Measurements from ENCODE around the gene GHITM. TPM values are rescaled to one million over a fixed set of nuclear protein-coding genes. Genes with fewer than 3 reads are reported as not detected.

GHITM gene
- polyA plus RNA-seq, 3 donors = 91.4 to 363 (median 312) TPM

- no peaks in the 10 kb centered on the region for H3K36me3 Mint-ChIP-seq
- no peak for TF ChIP-seq CTCF (IDR thresholded peaks at IDR 0.05)
Measured at GRCh38 chr10:84181631-84182030, 42.3 kb downstream of the GHITM start.

GRCh38 chr10:84184517-84184916 is 45.2 kb downstream of the GHITM start:
- Mint-ChIP-seq H3K36me3 (no peaks in the 10 kb centered on the region), H3K4me3 (no peak overlapping the region), H3K9me3 (peaks cover 0 to 9% (median 3%) of the 10 kb centered on the region in 7 donors), H3K27me3 (ENCODE audit: low read depth in 3 of 3) (peaks cover 0 to 2% (median 2%) of the 10 kb centered on the region in 3 donors), H3K4me1 (no peaks in the 10 kb centered on the region), H3K27ac (peak overlapping the region in 1 of 7 donors; percentile 3)
- Histone ChIP-seq H3K9ac (ENCODE audit: insufficient read depth, low read length, poor library complexity, severe bottlenecking) (no peak overlapping the region), H3K9me3 (replicated peaks in 1 of 2; ENCODE audit: control insufficient read depth in 1 of 2, insufficient read depth in 1 of 2, low read length in 2 of 2) (no peaks in the 10 kb centered on the region), H3K4me3 (replicated peaks in 1 of 3; ENCODE audit: low read depth in 2 of 3, low read length in 3 of 3) (no peak overlapping the region), H3K36me3 (replicated peaks in 1 of 2; ENCODE audit: control insufficient read depth in 1 of 2, insufficient read depth in 2 of 2, low read length in 2 of 2) (no peaks in the 10 kb centered on the region), H3K79me2 (ENCODE audit: insufficient read depth, low read length) (no peaks in the 10 kb centered on the region), H3K4me1 (ENCODE audit: control insufficient read depth in 1 of 2, insufficient read depth in 2 of 2, low read length in 2 of 2) (no peaks in the 10 kb centered on the region), H2AFZ (ENCODE audit: insufficient read depth, low read depth, low read length, poor library complexity, severe bottlenecking) (no peak overlapping the region), H3K4me2 (replicated peaks; ENCODE audit: extremely low read depth, low read length, poor library complexity, severe bottlenecking) (no peak overlapping the region), H3K27ac (ENCODE audit: low read depth in 1 of 2, low read length in 2 of 2) (no peak overlapping the region), H3K27me3 (ENCODE audit: control insufficient read depth in 2 of 2, insufficient read depth in 2 of 2, low read length in 2 of 2) (no peaks in the 10 kb centered on the region), H4K20me1 (ENCODE audit: insufficient read depth, low read length) (no peaks in the 10 kb centered on the region)
- WGBS (ENCODE audit: insufficient coverage) = 81% methylated on average over 4 of the region's 4 CpGs
- DNase-seq = no peak
- intact Hi-C loops (cut with micrococcal nuclease) = no loop called here
- TF ChIP-seq CTCF (IDR thresholded peaks at IDR 0.05) = no peak

More at GRCh38 chr10:84181631-84182030, 42.3 kb downstream of the GHITM start:
- H3K27me3 Mint-ChIP-seq (ENCODE audit: low read depth in 3 of 3) = no peaks in the 10 kb centered on the region
- no peaks in the 10 kb centered on the region for H3K27me3 ChIP-seq (ENCODE audit: control insufficient read depth in 2 of 2, insufficient read depth in 2 of 2, low read length in 2 of 2)
- no peak overlapping the region for H3K27ac ChIP-seq (ENCODE audit: low read depth in 1 of 2, low read length in 2 of 2)
- no peak overlapping the region for H3K27ac Mint-ChIP-seq
- no peak overlapping the region for H3K4me3 Mint-ChIP-seq
- H3K4me1 ChIP-seq (ENCODE audit: control insufficient read depth in 1 of 2, insufficient read depth in 2 of 2, low read length in 2 of 2) = no peaks in the 10 kb centered on the region
- H3K9me3 ChIP-seq (replicated peaks in 1 of 2; ENCODE audit: control insufficient read depth in 1 of 2, insufficient read depth in 1 of 2, low read length in 2 of 2) = no peaks in the 10 kb centered on the region
- H3K36me3 ChIP-seq (replicated peaks in 1 of 2; ENCODE audit: control insufficient read depth in 1 of 2, insufficient read depth in 2 of 2, low read length in 2 of 2) = no peaks in the 10 kb centered on the region
- no peak overlapping the region for H3K4me3 ChIP-seq (replicated peaks in 1 of 3; ENCODE audit: low read depth in 2 of 3, low read length in 3 of 3)
- intact Hi-C loops (cut with micrococcal nuclease) = no loop called here
- H3K9me3 Mint-ChIP-seq = peaks cover 0 to 9% (median 3%) of the 10 kb centered on the region in 7 donors
- H3K9ac ChIP-seq (ENCODE audit: insufficient read depth, low read length, poor library complexity, severe bottlenecking) = no peak overlapping the region
- 93% methylated on average over 5 of the region's 5 CpGs for WGBS (ENCODE audit: insufficient coverage)
- DNase-seq = no peak
- no peaks in the 10 kb centered on the region for H4K20me1 ChIP-seq (ENCODE audit: insufficient read depth, low read length)
- H3K79me2 ChIP-seq (ENCODE audit: insufficient read depth, low read length) = no peaks in the 10 kb centered on the region
- H3K4me1 Mint-ChIP-seq = no peaks in the 10 kb centered on the region
- no peak overlapping the region for H3K4me2 ChIP-seq (replicated peaks; ENCODE audit: extremely low read depth, low read length, poor library complexity, severe bottlenecking)
- H2AFZ ChIP-seq (ENCODE audit: insufficient read depth, low read depth, low read length, poor library complexity, severe bottlenecking) = no peak overlapping the region
